Breast epithelium (tissue), 3 donors: ENCODE results near the gene MYCL.

Experiments used
- POLR2A ChIP-seq: fragments of 450-650 bp; IDR thresholded peaks from one replicate; pipeline ENCODE4 v1.6.1; 2016; ENCODE audit warnings: antibody characterized with exemption, mild to moderate bottlenecking, moderate library complexity
- TF ChIP-seq, protein P1 (sequence below), 3 donors: fragments of 450-650 bp; IDR thresholded peaks; one replicate each; pipeline ENCODE4 v1.5.1; 2016 to 2017; ENCODE audit warnings: antibody characterized with exemption in 3 of 3, mild to moderate bottlenecking in 3 of 3, moderate library complexity in 3 of 3

DNA sequence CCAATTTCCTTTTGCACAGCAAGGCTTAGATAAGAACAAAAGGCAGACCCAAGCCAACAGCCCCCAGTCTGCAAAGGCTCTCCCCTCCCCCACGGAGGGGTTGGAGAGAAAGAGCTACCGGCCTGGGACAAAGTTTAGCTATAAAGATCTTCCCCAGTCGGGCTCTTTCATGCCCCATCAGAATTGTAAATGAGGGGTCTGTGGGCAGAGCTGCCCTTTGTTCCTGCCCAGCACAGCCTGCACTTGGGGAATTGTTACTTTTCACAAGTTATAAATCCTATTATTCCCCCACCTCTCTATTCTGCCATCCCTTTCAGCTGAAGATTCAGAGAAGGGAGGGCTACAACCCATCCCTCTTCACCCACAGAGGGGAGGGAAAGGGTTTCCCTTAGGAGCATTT lies 3.5 kb downstream of the MYCL start:
- TF ChIP-seq, protein P1, sequence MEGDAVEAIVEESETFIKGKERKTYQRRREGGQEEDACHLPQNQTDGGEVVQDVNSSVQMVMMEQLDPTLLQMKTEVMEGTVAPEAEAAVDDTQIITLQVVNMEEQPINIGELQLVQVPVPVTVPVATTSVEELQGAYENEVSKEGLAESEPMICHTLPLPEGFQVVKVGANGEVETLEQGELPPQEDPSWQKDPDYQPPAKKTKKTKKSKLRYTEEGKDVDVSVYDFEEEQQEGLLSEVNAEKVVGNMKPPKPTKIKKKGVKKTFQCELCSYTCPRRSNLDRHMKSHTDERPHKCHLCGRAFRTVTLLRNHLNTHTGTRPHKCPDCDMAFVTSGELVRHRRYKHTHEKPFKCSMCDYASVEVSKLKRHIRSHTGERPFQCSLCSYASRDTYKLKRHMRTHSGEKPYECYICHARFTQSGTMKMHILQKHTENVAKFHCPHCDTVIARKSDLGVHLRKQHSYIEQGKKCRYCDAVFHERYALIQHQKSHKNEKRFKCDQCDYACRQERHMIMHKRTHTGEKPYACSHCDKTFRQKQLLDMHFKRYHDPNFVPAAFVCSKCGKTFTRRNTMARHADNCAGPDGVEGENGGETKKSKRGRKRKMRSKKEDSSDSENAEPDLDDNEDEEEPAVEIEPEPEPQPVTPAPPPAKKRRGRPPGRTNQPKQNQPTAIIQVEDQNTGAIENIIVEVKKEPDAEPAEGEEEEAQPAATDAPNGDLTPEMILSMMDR (IDR thresholded peaks at IDR 0.05) = no peak
- no peak for TF ChIP-seq POLR2A
